ENCODE results near the gene HDAC6.
"Not testable (repeated sequence)": the region's sequence is repeated elsewhere in the genome, so short reads cannot be mapped to it uniquely, and the experiment has no call there.

The HDAC6 gene

GRCh38 chrX:48790477-48790876 is 11.4 kb upstream of the HDAC6 start:
- DNase-seq, result no peak

- DNase-seq, result no peak
Measured at GRCh38 chrX:48791063-48791820, 10.6 kb upstream of the HDAC6 start.

- no peak for DNase-seq
Measured at GRCh38 chrX:48792219-48792618, 9.6 kb upstream of the HDAC6 start.

- DNase-seq, result no peak
Measured at GRCh38 chrX:48793935-48794334, 7.9 kb upstream of the HDAC6 start.

- no peak for DNase-seq
Measured at GRCh38 chrX:48794340-48794910, 7.4 kb upstream of the HDAC6 start.

- DNase-seq, result no peak
Measured at GRCh38 chrX:48794911-48795515, 6.9 kb upstream of the HDAC6 start.

- no peak for DNase-seq
Measured at GRCh38 chrX:48798318-48798717, 3.5 kb upstream of the HDAC6 start.

- DNase-seq, result no peak
Measured at GRCh38 chrX:48800574-48801279, 1.1 kb upstream of the HDAC6 start.

GRCh38 chrX:48802089-48802904 is 430 bp downstream of the HDAC6 start:
- DNase-seq, result peak in 1 of 2 donors; percentile 39

GRCh38 chrX:48802905-48803200 is 986 bp downstream of the HDAC6 start:
- no peak for DNase-seq

GRCh38 chrX:48806081-48806480 is 4.2 kb downstream of the HDAC6 start:
- DNase-seq, result no peak

GRCh38 chrX:48813644-48814043 is 11.8 kb downstream of the HDAC6 start:
- DNase-seq, result no peak

- no peak for DNase-seq
Measured at GRCh38 chrX:48814722-48815121, 12.9 kb downstream of the HDAC6 start.

- no peak for DNase-seq
Measured at GRCh38 chrX:48815266-48815665, 13.4 kb downstream of the HDAC6 start.

- DNase-seq, result no peak
Measured at GRCh38 chrX:48816014-48816810, 14.3 kb downstream of the HDAC6 start.

GRCh38 chrX:48818098-48818497 is 16.2 kb downstream of the HDAC6 start:
- no peak for DNase-seq

- no peak for DNase-seq
Measured at GRCh38 chrX:48818866-48819265, 17.0 kb downstream of the HDAC6 start.

GRCh38 chrX:48819394-48819793 is 17.5 kb downstream of the HDAC6 start:
- not testable (repeated sequence) for DNase-seq

GRCh38 chrX:48823053-48823452 is 21.2 kb downstream of the HDAC6 start:
- no peak for DNase-seq

GRCh38 chrX:48824066-48824465 is 22.2 kb downstream of the HDAC6 start:
- DNase-seq, result no peak

- DNase-seq, result no peak
Measured at GRCh38 chrX:48826135-48826875, 24.4 kb downstream of the HDAC6 start, which contains the start of gene ERAS. Gene ERAS, plus strand, starts transcription at chrX:48826513. Its CDS starts 2,611 bp downstream, at chrX:48829124.

Data from activated CD4-positive, alpha-beta T cell treated with anti-CD3 and anti-CD28 coated beads for 4 hours (primary cell).